WTC11 (cell line): ENCODE results near the gene ZBTB7C. TPM values are rescaled to one million over a fixed set of nuclear protein-coding genes. Genes with fewer than 3 reads are reported as not detected.

Experiments used
- ATAC-seq: fragments of 200-7000 bp; cut with Tn5 transposase; 2 replicates; pipeline ENCODE4 v1.10.0; 2021; ENCODE audit warnings: mild to moderate bottlenecking, moderate library complexity
- CTCF ChIA-PET: fragments of 300-600 bp; sonication (Branson Sonifier 250); formaldehyde crosslinking; loops from one replicate; lab custom pipeline; 2021; ENCODE audit warnings: antibody characterized with exemption; lab: Charles Lee
- POLR2A ChIA-PET: fragments of 350-600 bp; sonication (Branson Sonifier 250); formaldehyde crosslinking; loops from one replicate; lab custom pipeline; 2021; ENCODE audit warnings: antibody characterized with exemption; lab: Charles Lee
- DNase-seq: peaks from one replicate; pipeline ENCODE4 v3.0.0; 2021; ENCODE audit warnings: low spot score
- H3K27ac Mint-ChIP-seq: 2 replicates; pipeline ENCODE4 v1.8.0; 2021; ENCODE audit warnings: mixed read lengths
- H3K27me3 Mint-ChIP-seq: 2 replicates; pipeline ENCODE4 v1.8.0; 2021; ENCODE audit warnings: low read depth, mild to moderate bottlenecking, moderate library complexity, mixed read lengths
- H3K36me3 Mint-ChIP-seq: 2 replicates; pipeline ENCODE4 v1.8.0; 2021; ENCODE audit warnings: mixed read lengths
- H3K4me1 Mint-ChIP-seq: 2 replicates; pipeline ENCODE4 v1.8.0; 2022; ENCODE audit warnings: mixed read lengths
- H3K4me3 Mint-ChIP-seq: 2 replicates; pipeline ENCODE4 v1.8.0; 2021; ENCODE audit warnings: mild to moderate bottlenecking, moderate library complexity, mixed read lengths
- H3K9me3 Mint-ChIP-seq: 2 replicates; pipeline ENCODE4 v1.8.0; 2021; ENCODE audit warnings: mixed read lengths
- AFF4 ChIP-seq: sonication (generic); formaldehyde crosslinking; IDR thresholded peaks from 2 replicates; pipeline ENCODE4 v1.8.1; 2023; ENCODE audit warnings: mild to moderate bottlenecking, missing genetic modification reagents, borderline replicate concordance
- AR ChIP-seq: fragments of 250-450 bp; sonication (Bioruptor Pico); IDR thresholded peaks from 2 replicates; pipeline ENCODE4 v1.9.0; 2021; ENCODE audit warnings: mild to moderate bottlenecking
- ATF2 ChIP-seq: sonication (generic); formaldehyde crosslinking; IDR thresholded peaks from 2 replicates; pipeline ENCODE4 v1.8.1; 2022; ENCODE audit warnings: low read depth, missing genetic modification reagents, borderline replicate concordance
- E2F1 ChIP-seq: sonication (generic); formaldehyde crosslinking; IDR thresholded peaks from 2 replicates; pipeline ENCODE4 v1.8.0; 2022; ENCODE audit warnings: mild to moderate bottlenecking, missing genetic modification reagents
- FOXK1 ChIP-seq: sonication (generic); formaldehyde crosslinking; IDR thresholded peaks from 2 replicates; pipeline ENCODE4 v1.8.0; 2022; ENCODE audit warnings: mild to moderate bottlenecking, moderate library complexity, missing genetic modification reagents
- GABPB1 ChIP-seq: sonication (generic); formaldehyde crosslinking; IDR thresholded peaks from 2 replicates; pipeline ENCODE4 v1.8.1; 2023; ENCODE audit warnings: mild to moderate bottlenecking, missing genetic modification reagents
- GTF2I ChIP-seq: fragments of 250-450 bp; sonication (Bioruptor Pico); conservative IDR thresholded peaks from 2 replicates; pipeline ENCODE4 v1.4.0; 2021; ENCODE audit warnings: mild to moderate bottlenecking
- HMGXB4 ChIP-seq: sonication (generic); formaldehyde crosslinking; IDR thresholded peaks from 2 replicates; pipeline ENCODE4 v1.8.1; 2023; ENCODE audit warnings: mild to moderate bottlenecking, moderate library complexity, missing genetic modification reagents
- PRRX2 ChIP-seq: fragments of 250-450 bp; sonication (Bioruptor Pico); IDR thresholded peaks from 2 replicates; pipeline ENCODE4 v1.8.0; 2021; ENCODE audit warnings: mild to moderate bottlenecking
- RELA ChIP-seq: sonication (generic); formaldehyde crosslinking; IDR thresholded peaks from 2 replicates; pipeline ENCODE4 v1.8.1; 2022; ENCODE audit warnings: missing genetic modification reagents, mild to moderate bottlenecking, borderline replicate concordance
- RORB ChIP-seq: fragments of 250-450 bp; sonication (Bioruptor Pico); IDR thresholded peaks from 2 replicates; pipeline ENCODE4 v1.9.0; 2021; ENCODE audit warnings: mild to moderate bottlenecking
- ZNF317 ChIP-seq: sonication (generic); formaldehyde crosslinking; IDR thresholded peaks from 2 replicates; pipeline ENCODE4 v1.8.1; 2023; ENCODE audit warnings: low read depth, mild to moderate bottlenecking, moderate library complexity, missing genetic modification reagents, borderline replicate concordance
- ZNF396 ChIP-seq: fragments of 250-450 bp; sonication (Bioruptor Pico); IDR thresholded peaks from 2 replicates; pipeline ENCODE4 v1.8.0; 2021; ENCODE audit warnings: mild to moderate bottlenecking, moderate library complexity, borderline replicate concordance
- ZNF512 ChIP-seq: sonication (generic); formaldehyde crosslinking; IDR thresholded peaks from 2 replicates; pipeline ENCODE4 v1.8.1; 2022; ENCODE audit warnings: missing genetic modification reagents, borderline replicate concordance
- total RNA-seq: library from RNA; stranded (reverse); gene quantifications from 3 replicates; pipeline ENCODE4 v1.2.3, GENCODE V29; 2021

The ZBTB7C gene
- total RNA-seq, 1 experiment from 2014 or later, result 0.48 TPM

- no peak for TF ChIP-seq GABPB1 (CRISPR knock-in tag)
- TF ChIP-seq PRRX2 (CRISPR knock-in tag), result no peak
- TF ChIP-seq GTF2I (CRISPR knock-in tag), result no peak
- no peak for TF ChIP-seq FOXK1 (CRISPR knock-in tag)
- no peak for TF ChIP-seq E2F1 (CRISPR knock-in tag)
- no peak for TF ChIP-seq RELA (CRISPR knock-in tag)
- TF ChIP-seq, all 79 proteins: peak for 0
Measured at GRCh38 chr18:48019557-48020325, 389.4 kb downstream of the ZBTB7C start (continued).

- H3K27me3 Mint-ChIP-seq, result peaks cover 2% of the 10 kb centered on the region; the same call in 1 of the 2 replicates
- peak; percentile 4 for DNase-seq
- H3K36me3 Mint-ChIP-seq, result no peaks in the 10 kb centered on the region; the same call in 1 of the 2 replicates
- peaks cover 6% of the 10 kb centered on the region; the same call in 1 of the 2 replicates for H3K9me3 Mint-ChIP-seq
- no peak overlapping the region for H3K4me3 Mint-ChIP-seq
- POLR2A ChIA-PET, result no interaction called here
- ATAC-seq, result no peak
- H3K4me1 Mint-ChIP-seq, result peaks cover 32% of the 10 kb centered on the region
- CTCF ChIA-PET, result interaction anchor here (0.7 to 2.4 kb wide), 3 partner anchors 11 to 426 kb away, joined by 5 to 8 read pairs (median 5); no protein-coding TSS in a partner anchor
- no peak for TF ChIP-seq ATF2
- no peak for TF ChIP-seq RORB
- TF ChIP-seq AR (CRISPR knock-in tag), result no peak
- TF ChIP-seq ZNF317 (CRISPR knock-in tag), result no peak
- no peak for TF ChIP-seq PRRX2 (CRISPR knock-in tag)
- no peak for TF ChIP-seq ZNF396 (CRISPR knock-in tag)
- no peak overlapping the region for H3K27ac Mint-ChIP-seq
Measured at GRCh38 chr18:48018851-48019250, 390.3 kb downstream of the ZBTB7C start.

- CTCF ChIA-PET, result interaction anchor here (0.5 to 2.4 kb wide), 2 partner anchors 10 to 299 kb away, joined by 4 to 8 read pairs; no protein-coding TSS in a partner anchor
- no peak overlapping the region for H3K4me3 Mint-ChIP-seq
- ATAC-seq (no peak), DNase-seq (no peak)
- H3K36me3 Mint-ChIP-seq, result no peaks in the 10 kb centered on the region; the same call in 1 of the 2 replicates
- H3K27me3 Mint-ChIP-seq, result peaks cover 2% of the 10 kb centered on the region; the same call in 1 of the 2 replicates
- peaks cover 34% of the 10 kb centered on the region for H3K4me1 Mint-ChIP-seq
- peaks cover 6% of the 10 kb centered on the region; the same call in 1 of the 2 replicates for H3K9me3 Mint-ChIP-seq
- TF ChIP-seq ZNF512 (CRISPR knock-in tag) (no peak), AFF4 (CRISPR knock-in tag) (no peak), HMGXB4 (CRISPR knock-in tag) (no peak)
- no peak overlapping the region for H3K27ac Mint-ChIP-seq
- POLR2A ChIA-PET, result no interaction called here
Measured at GRCh38 chr18:48017635-48018034, 391.5 kb downstream of the ZBTB7C start.
